ENCODE data around the gene PHACTR3.

The PHACTR3 gene

DNA sequence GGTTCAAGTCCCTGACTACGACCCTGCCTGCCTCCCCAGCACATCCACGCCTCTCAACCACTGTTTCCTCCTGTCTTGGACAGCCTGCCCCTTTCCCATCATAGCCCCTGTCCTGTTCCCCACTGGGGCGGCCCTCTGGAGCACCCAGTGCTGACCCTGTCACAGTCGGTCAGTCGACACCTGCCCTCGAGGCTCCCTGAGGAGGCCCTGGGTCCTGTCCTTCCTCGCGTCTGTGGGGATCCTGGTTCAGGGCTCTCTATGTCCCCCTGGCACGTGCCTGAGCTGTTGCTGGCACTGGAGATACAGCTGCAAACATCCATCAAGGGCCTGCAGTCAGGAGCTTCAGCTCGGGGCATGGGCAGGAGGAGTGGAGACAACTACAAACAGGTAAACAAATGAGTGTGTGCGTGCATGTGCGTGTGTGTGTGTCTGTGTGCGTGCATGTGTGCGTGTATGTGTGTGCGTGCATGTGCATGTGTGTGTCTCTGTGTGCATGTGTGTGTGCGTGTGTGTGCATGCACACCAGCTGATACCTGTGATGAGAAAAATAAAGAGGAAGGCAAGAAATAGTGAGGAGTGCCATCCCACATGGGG is 132.8 kb downstream of the PHACTR3 start:
- DNase-seq: no peak

DNA sequence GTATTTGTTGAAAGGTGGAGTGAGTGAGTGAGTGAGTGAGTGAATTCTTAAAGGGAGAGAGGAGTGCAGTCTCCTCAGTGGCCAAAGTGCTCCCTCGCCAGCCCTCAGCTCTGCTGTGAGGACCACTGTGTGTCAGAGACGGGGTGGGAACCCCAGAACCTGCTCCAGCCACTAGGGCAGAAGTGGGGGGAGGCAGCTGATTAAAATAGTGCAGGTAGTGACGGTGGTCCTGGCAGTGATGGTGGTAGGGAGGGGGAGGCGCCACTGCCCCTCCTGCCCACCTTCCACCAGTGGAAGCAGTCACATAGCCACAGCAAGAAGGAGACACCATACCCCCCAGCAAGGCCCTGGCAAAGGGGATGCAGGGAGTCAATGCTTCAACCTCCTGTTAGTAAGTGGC is 133.5 kb downstream of the PHACTR3 start:
- DNase-seq: no peak

DNA sequence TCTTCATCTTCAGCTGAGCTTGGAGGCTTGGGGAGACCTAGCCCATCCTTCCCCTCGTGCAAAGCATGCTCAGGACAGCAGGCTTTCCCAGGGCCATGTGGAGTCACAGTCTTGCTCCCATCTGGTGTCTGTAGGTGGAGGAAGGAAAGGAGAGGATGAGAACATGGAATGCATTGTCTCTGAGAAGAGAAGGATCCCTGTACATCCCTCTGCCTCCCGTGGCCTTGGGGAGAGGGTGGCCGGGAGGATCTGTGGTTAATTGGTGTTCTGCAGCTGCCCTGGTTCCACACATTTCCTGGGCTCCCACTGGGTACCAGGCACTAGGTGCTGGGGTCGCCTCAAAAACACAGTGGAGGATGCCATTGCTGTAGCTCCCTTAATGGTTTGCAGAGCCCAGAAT is 134.5 kb downstream of the PHACTR3 start:
- DNase-seq: no peak

DNA sequence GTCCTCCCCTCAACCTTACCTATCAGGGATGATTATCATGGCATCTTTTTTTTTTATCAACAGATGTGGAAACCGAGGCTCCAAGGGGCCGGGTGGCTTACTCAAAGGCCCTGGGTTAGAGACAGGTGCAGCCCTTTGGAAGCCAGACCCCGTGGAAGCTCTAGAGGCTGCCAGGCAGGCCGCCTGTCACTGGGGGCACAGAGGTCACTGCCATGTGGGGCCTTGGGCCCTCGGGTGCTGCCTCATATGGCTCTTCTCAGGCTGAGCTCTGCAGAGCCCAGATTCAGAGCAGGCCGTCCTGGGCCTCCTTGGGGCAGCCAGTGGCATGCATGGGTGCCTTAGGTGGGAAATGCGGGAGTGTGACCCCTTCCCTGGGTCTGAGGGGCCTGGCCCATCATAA is 136.3 kb downstream of the PHACTR3 start:
- no peak for DNase-seq

DNA sequence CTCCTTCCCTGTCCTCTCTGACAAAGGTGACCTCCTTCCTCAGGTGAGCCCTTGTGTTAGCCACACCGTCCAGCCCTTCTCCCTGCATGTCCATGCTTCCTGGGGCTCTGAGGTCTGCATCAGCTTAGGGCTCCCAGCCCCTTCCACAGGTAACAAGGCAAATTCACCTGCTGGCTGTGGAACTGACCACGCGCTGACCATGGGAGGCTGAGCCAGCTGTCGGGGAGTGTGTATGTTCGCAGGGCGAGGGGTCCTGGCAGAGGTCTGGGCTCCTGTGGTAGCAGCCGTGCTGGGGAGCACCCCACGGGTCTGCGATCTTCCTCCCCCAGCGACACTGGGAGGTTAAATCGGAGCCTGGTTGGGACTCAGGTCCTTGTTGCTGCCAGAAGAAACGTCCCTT is 136.7 kb downstream of the PHACTR3 start:
- DNase-seq: no peak

DNA sequence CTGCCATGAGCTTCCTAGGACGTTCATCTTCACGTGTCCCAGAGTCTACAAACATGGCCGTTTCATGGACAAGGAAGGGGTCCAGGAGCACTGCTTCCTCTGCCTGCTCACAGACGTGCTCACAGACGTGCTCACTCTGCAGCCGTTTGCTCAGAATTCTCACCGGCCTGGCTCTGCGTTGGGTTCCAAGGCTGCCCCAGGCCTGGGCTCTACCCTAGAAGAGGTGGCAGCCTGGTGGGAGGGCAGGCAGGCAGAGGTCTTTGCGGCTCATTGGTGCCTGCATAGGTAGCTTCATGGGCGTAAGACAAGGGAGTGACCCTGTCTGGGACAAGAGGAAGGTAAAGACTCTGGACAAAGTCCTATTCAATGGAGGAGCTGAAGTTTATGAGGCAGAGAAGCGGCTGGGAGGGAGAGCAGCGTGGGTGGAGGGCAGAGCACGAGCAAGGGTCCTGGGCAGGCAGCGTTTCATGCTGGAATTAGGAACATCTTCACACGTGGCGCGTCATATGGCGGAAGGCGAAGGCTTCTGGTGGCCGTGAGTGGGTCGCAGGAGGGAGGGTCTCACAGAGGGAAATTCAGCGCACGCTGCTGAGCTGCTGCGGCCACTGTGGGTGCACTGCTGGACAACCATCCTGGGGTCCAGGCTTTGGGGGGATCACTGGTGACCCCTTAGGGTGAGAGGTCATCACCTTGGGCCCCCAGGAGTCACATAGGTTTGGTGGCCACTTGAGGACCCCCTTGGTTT is 138.2 kb downstream of the PHACTR3 start:
- no peak for DNase-seq

DNA sequence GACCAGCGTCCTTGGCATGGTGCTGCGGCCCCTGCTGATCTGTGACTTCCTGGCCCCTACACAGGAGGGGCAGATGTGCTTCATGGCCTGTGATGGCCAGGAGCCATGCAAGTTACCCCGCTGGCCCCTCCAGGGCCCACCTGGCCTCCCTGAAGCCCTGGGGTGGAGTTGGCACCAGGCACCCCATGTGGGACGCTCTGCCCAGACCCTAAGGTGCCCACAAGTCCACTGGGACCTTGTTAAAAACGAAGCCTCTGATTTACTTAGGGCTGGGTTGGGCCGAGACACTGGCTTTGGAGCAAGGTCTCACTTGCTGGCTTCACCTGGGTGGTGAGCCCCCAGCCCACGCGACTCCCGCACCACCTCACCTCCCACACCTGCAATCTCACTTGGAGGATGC is 139.0 kb downstream of the PHACTR3 start:
- no peak for DNase-seq

DNA sequence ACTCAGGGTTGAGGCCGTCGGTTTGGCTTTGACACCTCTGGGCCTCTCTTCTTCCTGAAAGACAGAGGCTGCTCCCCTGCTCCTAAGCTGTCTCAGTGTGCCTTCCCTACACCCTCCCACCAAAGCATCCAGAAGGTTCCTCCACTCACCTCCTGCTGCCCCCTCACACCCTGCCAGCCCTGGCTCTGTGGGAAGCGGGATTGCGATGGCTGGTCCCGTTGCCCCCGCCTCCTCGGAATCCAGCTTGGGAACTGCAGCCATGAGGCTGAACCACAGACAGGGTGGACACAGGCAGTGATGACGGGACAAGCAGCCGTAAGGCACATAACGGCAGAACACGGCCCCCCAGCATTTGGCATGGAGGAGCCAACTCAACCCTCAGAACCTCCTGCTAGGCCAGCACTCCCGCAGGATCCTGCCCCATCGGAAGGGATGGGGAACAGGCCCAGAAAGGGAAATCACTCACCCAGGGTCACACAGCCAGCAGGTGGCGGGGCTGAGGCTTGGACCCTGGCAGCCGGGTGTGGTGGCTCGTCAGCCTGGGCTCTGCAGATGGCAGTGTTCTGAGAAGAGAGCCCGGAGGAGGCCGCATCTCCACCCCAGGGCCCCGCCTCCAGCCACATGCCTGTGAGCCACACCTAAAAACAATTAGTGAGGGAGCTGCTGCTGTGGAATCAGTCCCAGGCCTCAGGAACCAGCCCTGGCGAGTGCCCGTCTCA is 139.6 kb downstream of the PHACTR3 start:
- DNase-seq: no peak

DNA sequence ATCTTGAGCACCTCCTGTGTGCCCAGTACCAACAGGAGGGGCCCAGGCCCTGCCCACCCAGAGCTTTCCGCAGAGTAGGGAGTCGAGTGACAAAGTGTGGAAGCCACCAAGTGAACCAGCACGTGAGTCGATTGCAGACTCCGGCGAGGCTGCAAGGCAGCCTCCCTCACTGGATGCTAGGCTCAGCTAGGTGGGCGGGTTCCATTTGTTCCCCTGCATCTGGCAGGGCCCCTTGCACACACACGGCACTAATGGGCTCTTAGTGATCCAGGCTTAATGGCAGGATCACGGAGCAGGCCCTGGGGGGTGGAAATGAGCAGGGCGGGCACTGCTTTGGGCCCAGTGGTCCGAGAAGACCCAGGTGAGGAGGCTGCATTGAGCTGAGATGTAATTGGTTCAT is 140.4 kb downstream of the PHACTR3 start:
- DNase-seq: no peak

DNA sequence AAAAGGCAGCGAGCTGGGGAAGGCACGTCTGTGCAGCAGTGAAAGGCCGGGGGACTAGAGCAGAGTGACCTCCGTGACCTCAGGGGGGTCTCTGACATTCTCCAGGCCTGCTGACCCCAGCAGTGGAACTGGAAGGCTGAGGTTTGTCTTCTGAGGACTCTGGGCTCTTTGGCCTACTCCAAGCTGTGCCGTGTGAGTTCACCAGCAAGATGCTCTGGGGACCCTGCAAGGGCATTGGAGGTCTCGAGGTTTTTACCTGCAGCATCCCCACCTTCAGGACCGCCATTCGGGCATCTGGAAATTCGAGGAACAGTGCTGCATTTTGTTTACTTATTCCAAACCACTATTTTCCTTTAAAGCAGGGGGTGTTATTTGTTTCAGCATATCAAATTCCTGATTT is 140.9 kb downstream of the PHACTR3 start:
- DNase-seq: no peak

DNA sequence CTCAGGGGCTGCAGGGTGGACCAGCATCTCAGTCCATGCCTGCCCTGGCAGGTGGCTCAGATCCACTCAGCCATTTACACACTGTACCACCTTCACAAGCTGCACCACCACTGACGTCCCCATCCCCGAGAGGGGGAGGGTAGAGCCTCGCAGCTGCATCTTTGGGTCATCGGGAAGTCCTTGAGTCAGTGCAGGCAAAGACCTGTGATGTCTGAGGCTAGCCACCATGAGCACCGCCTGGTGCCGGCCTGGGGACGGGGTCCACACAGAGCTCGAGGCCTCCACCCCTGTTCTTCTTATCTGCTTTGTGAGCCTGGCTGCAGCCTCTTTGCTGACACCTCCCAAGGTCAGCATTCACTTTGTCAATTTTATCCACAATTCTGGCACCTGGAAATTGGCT is 141.4 kb downstream of the PHACTR3 start:
- DNase-seq: no peak

DNA sequence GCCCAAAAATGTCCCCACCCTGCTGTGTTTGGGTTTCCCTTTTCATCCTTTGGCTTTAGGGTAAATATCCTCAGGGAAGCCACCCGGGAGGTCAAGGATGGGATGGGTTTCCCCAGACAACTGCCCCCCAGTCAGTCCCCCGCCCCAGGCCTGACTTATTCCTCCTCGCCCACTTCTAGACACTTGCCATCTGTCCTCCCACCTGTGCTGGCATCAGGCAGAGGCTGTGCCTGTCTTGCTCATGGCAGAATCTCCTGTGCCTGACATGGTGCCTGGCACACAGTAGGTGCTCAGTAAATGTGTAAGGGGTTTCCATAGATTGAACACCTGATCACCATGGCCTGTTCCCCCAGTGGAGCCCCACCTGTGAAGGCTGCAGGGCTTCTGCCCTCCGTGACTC is 141.8 kb downstream of the PHACTR3 start:
- no peak for DNase-seq

DNA sequence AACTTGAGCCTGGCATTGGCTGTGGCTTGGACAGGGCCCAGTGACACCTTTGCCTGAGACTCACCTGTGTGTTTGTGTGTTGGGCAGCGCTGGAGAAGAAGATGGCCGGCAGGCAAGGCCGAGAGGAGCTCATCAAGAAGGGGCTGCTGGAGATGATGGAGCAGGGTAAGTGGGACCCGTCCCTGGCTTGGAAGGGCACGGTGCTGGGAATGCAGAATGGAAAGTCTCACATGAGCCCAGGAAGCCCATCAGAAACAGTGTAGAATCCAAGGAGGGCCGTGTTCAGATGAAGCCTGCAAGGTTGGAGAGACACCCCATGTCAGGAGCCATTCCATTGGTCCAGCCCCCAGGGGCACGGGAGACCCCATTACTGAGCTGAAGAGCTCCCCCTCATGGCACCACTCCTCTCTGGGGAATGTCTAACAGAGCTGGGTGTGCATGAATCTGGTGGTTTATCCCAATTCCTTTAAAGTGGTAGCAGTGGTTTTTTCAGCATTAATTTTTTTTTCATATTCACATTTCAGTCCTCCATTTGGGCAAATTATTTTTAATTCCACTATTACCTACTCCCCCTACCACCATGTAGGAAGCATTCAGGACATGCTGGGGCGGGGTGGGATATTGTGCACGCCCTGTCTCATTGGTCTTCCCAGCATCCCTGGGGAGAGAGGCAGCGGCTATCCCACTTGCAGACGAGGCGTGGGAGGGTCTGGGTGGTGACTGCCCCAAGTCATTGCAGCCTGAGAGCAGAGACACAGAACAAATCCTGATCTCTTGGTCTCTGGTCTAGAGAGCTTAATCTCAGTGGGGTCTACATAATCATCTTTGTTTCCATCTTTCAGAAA is 143.6 kb downstream of the PHACTR3 start:
- no peak for DNase-seq

DNA sequence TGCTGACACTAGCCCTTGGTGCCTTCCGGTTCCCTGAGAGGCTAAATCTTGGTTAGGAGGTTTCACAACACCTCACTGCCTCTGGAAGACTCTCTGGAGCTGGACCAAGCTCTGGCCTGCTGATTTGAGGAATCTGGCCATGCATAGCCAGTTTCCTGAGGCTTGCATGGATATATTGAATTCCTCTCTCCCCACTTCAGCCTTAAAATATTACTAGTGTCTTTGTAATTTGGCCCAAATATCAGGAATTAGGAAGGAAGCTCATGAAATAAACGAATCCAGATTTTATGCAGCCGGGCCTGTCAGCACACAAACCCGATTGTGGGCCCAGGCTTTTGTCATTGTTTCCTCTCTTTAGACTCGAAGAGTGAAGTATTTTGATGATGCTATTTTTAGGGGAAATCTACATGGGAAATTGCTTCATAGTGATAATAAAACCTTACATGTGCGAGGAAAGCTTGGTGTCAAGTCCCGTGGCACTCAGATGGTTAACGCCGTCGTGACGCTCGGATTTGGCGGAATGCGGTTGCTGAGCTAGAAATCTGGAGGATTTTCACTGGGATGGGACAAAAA is 144.4 kb downstream of the PHACTR3 start:
- no peak for DNase-seq

DNA sequence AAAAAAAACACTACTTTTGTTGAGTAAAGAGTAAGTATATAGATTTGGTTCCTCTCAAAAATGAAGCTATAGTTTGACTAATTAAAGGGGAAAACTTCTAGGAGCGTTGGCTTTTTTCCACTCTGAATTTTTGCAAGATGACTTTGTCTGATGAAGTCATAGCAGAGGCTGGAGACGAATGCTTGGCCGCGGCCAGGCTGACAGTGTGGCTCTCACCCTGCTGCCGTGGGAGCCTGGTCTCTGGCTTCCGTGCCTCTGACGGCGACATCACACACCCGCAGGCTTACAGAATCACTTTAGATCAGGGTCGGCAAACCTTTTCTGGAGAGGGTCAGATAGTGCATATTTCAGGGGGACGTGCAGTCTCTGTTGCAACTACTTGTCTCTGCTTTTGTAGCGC is 145.0 kb downstream of the PHACTR3 start:
- DNase-seq: no peak

DNA sequence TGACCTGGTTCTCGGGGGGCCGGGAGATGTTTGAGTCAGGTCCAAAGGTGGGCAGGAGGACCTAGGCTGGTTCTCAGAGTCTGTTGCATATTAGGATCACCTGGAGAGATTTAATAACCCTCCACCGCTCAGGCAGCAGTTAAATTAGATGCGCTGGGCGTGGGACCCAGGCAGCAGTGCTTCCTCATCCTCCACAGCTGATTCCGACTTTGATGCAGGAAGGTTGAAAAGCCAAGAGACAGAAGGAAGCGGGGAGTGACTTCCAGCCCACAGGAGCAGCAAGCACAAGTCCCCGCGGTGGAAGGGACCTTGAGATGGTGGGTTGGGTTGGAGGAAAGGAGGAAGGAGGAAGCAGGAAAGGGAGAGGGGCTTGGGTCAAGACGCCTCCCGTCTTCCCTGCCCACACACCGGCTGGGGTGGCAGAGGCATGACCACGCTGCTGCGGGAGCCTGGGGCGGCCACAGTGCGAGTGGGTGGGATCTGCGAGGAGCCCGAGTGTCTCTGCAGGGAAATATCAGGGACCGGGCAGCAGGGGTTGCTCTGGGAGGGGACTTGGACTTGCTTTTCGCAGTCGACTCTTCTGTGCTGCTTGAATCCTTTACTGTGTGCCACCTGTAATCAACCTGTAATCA is 146.0 kb downstream of the PHACTR3 start:
- DNase-seq: no peak

DNA sequence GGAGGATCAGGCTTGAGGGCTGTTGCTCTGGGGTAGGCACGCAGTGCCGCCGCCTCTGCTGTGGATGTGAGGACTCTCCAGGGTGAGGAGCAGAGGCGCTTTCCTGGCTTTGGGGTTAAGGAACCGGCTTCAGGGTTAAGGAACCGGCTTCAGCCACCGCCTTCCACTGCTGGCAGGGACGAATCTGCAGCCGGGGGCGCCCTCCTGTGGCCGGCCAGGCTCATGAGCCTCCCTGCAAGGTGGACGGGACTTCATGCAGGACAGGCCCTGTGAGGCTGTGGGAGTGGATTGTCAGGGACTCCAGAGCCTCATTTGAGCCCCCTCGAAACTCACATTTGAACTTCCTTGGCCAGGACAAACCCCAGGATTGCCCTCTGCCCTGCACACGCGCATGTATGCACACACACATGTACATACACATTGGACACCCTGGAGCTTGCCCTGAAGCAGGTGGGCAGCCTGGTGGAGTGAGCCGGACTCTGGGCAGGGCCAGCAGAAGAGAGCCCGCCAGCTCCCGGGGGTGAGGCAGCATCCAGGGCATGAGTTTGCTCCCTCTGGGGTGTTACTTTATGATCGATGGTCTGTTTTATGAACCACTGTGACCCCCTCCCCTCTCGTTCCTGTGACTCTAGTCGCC is 146.9 kb downstream of the PHACTR3 start:
- peak; percentile 35 to 48 for DNase-seq

DNA sequence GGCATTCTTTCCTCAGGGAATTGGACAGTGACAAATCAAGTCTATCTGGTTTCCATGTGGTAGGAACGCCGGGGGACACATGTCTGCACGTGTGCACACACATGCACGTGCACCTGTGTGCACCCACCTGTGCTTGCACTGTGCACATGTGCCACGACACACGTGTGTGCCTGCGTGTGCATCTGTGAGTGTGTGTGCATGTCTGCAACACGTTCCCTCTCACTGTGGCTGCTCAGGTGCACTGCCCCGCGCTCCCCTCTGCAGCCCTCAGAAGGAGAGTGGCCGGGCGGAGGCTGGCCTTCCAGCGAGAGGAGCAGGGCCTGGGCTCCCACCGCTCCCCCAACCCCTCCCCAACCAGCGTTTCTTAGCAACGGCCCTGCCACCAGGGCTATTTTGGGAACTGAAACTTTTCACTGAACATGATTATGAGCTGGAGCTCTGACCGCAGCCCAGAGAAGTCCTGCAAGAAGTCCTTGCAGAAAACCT is 147.8 kb downstream of the PHACTR3 start:
- no peak for DNase-seq

DNA sequence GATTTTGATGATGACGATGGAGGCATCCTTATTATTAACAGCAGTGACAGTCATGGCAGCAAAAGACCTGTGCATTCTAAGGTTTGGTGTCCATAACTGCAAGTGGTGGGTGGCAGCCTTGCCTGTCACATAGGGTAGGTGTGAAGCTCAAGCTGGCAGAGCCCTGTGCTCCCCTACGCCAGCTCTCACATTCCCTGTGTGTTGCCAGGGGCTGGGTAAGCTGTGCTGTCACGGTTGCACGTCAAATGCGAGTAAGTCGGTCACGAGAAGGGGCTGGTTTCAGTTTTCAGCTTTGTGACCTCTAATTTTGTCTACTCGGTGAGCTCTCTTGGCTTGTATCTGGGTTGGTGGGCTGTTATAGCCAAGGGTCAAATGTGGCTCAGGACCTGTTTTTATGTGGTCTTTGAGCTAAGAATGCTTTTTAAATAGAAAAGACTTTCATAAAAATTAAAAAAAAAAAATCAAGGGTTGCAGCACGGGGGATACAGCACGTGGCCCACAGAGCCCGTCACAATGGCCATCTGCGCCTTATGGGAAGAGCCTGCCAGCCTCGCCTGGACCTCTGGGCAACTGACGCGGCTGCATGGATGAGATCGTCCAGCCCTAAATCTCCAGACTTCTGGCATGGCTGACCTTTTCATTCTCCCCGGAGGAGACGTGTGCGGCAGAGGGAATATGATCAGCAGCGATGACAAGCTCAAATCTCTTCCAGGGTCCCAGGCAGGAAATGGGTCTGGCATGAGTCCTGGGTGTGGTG is 148.5 kb downstream of the PHACTR3 start:
- no peak for DNase-seq

DNA sequence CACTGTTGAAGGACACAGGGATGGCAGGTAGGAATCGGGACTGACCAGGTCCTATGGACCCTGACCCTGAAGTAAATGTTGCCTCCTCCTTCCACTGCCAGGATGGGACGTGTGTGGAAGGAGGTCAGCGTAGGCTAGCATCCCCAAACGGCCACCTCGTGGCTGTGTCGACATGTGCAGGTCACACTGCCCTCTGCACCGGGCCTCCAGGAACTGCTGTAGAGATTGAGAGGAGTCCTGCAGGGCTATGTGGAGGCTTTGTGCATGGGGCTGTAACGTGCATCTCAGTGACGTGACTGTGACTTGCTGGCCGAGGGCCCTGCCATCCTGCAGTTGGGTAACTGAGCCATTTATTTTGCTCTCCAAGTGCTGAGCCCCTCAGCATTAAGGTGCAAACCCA is 149.5 kb downstream of the PHACTR3 start:
- DNase-seq: no peak

DNA sequence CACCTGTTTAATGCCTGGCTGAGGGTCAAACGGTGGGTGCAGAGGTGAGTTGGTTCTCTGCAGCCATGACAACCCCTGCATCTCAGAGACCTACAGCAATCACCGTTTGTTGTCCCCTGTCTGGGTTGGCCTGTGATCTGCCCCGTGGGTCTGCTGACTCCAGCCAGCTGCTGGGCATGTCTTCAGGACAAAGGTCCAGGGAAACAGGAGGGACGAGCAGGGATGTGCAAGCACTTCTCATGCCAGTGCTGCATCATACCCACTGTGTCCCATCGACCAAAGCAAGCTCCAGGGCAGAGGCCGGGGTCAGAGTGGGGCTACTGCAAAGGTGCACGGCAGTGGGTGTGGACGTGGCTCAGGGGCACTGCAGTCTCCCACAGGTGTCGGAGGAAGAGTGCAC is 150.2 kb downstream of the PHACTR3 start:
- no peak for DNase-seq

Data from AML-193 (cell line).